ENCODE data around the gene TNFRSF4. TPM values are rescaled to one million over a fixed set of nuclear protein-coding genes. Genes with fewer than 3 reads are reported as not detected.
A peak's percentile ranks its signal among the peaks of the same experiment; 100 is the strongest.

The TNFRSF4 gene
- total RNA-seq, 1 experiment from 2014 or later, result not detected

DNA sequence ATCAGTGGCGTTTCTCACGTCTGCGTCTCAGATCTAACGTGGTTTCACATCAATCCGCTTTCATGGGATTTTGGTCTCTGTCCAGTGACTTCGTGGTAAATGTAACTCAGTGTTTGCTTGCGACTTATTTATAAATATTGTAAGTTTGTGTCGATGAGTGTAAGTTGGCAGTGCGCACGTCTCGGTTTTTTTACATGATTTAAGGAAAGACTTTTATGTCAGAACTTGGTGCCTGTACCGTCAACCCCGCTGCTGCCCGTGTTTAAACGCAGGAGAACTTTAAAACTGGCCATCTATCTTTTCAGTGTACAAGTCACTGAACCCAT lies 19.6 kb upstream of the TNFRSF4 start:
- no peak for DNase-seq (ENCODE audit: low spot score)

DNA sequence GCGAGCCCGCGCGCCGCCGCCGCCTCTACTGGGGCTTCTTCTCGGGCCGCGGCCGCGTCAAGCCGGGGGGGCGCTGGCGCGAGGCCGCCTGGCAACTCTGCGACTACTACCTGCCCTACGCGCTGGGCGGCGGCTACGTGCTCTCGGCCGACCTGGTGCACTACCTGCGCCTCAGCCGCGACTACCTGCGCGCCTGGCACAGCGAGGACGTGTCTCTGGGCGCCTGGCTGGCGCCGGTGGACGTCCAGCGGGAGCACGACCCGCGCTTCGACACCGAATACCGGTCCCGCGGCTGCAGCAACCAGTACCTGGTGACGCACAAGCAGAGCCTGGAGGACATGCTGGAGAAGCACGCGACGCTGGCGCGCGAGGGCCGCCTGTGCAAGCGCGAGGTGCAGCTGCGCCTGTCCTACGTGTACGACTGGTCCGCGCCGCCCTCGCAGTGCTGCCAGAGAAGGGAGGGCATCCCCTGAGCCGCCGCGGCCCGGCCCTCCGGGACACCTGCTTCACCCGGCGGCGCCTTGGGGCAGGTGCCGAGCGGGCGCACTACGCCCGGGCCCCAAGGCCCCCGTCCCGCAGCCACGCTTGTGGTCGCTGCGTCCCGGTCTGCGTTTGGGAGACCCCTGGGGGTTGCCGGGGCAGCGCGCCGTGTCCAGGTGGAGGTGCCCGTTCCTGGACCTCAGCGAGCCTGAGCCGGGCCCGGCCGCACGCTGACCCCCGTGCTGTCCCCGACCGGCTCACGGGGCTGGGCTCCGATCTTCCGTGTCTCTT lies 19.0 kb upstream of the TNFRSF4 start:
- DNase-seq (ENCODE audit: low spot score), result no peak

DNA sequence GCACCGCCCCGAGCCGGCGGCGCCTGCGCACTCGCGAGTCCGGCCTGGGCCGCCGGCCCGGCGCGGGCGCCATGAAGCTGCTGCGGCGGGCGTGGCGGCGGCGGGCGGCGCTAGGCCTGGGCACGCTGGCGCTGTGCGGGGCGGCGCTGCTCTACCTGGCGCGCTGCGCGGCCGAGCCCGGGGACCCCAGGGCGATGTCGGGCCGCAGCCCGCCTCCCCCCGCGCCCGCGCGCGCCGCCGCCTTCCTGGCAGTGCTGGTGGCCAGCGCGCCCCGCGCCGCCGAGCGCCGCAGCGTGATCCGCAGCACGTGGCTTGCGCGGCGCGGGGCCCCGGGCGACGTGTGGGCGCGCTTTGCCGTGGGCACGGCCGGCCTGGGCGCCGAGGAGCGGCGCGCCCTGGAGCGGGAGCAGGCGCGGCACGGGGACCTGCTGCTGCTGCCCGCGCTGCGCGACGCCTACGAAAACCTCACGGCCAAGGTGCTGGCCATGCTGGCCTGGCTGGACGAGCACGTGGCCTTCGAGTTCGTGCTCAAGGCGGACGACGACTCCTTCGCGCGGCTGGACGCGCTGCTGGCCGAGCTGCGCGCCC lies 18.3 kb upstream of the TNFRSF4 start, which contains the start of gene B3GALT6:
TSS of gene B3GALT6 (plus strand) at position 30 of the 588 bp plus-strand sequence. CDS start at position 72, 42 bp downstream.
- DNase-seq (ENCODE audit: low spot score), result no peak

DNA sequence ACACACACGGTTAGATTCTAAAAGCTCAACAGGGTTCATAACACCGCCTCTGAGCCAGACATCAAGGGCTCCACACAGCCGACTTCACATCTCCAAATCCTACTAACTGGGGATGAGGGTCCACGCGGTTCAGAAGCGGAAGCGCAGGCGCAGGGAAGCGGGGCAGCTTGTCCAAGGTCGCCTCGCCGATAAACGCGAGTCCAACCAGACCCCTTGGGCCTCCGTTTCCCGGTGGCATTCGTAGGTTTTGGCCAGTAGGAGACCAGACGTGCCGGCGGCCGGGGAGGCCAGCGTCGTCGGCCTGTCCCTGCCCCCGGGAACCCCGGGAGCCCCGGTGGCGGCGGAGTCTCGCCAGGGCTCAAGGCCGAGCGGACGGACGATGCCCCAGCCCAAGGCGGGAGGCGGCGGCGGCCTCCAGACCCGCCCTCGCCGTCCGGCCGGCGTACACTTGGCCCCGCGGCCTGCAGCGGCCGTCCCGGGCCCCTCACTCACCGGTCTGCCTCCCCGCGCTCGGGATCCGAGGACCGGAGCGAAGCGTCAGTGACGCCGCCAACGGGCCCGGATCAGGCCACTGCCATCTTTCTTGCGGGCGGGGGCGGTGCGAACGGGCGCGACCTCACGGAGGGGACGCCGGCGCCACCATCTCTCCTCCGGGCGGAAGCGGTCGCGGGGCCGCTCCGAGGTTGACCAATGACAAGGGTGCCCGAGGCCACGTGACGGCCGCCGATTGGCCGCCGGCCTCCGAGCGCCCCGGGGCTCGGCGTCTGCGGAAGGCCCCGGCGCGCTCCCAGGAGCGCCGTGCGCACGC lies 17.7 kb upstream of the TNFRSF4 start, which contains the start of gene SDF4:
TSS of gene SDF4 (minus strand) at position 602 of the 808 bp plus-strand sequence. CDS start 3,229 bp downstream, outside the sequence.
- peak; percentile 75 for DNase-seq (ENCODE audit: low spot score)

DNA sequence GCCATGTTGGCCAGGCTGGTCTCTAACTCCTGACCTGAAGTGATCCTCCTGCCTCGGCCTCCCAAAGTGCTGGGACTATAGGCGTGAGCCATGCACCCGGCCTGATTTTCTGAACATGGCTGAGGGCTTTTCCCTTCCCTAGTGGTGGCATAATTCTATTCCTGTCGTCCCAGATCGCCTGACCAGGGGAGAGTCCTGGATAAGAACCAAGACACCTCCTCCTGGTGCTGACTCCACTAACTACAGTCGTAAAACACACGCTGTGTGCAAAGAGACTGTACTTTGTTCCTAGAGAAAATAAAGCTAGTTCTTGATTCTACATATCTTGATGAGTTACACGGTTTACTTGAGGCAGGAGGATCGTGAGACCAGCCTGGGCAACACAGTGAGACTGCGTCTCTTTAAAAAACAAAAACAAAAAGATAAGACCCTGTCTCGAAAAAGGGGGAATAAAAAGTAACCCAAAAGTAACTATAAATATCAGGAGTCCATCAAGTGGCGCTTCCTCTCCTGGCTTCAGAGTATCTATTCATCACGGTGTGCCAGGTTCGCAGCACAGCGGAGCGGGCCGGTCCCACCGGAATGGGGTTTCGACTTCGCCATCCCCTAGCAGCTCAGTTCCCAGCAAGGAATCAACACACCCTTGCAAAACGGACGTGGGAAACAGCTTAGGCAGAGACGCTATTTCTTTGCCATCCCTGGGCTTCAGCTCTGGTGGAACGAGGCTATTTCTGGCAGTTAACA lies 16.9 kb upstream of the TNFRSF4 start:
- DNase-seq (ENCODE audit: low spot score), result peak; percentile 56

DNA sequence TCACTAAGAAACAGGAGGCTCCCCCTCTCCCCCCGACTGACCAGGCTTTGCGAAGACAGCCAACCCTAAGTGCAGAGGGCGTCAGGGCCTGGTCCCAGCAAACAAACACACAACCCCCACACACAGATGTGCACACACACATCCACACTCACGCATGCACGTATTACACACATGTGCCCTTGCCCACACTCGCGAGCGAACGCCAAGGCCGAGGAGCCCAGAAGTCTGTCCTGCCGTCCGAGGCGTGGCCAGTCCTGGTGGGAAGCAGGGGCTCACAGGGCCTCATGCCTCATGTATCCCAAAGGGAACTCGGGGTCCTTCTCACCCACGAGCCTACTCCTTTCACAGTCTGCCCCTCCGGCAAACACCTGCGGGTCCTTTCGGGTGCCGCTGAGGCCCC lies 15.8 kb upstream of the TNFRSF4 start:
- no peak for DNase-seq (ENCODE audit: low spot score)

DNA sequence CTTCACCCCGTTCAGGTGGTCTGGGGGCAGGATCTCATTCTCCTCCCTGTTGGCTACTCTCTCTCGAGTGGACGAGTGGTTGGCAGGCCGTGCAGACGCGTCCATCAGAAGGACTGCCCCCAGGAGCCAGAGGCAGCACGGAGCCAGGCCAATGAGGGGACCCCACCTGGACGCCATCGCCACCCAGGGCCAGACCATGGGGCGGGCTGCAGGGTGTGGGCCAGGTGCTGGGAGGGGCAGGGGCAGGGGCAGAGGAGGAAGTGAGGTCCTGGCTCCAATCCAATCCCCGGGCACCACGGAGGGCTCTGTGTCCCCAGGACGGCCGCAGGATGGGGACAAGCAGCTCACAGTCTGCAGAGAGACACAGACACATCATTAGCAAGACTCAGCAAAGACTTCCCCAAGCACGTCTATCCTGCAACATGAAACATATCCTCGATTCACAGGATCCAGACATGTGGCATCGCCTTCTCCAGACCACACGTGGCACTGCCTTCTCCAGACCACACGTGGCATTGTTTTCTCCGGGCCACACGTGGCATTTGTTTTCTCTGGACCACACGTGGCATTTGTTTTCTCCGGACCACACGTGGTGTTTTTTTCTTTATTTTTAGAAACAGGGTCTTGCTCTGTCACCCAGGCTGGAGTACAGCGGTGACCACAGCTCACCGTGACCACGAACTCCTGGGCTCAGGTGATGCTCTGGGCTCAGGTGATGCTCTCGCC lies 14.8 kb upstream of the TNFRSF4 start:
- DNase-seq (ENCODE audit: low spot score), result no peak

DNA sequence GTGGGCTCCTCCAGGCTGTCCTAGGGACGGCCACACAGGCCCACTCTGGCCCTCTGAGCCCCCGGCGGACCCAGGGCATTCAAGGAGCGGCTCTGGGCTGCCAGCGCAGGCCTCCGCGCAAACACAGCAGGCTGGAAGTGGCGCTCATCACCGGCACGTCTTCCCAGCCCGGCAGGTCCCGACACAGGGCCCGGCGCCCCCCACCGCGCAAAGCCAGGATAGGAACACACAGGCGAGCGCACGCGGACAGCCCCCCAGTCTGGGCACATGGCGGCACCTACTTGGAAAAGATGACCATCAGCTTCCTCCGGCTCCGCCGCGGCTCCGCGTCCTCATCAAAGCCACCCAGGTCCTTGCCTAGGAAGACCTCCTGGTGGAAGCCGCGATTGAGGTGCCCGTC lies 14.2 kb upstream of the TNFRSF4 start:
- no peak for DNase-seq (ENCODE audit: low spot score)

DNA sequence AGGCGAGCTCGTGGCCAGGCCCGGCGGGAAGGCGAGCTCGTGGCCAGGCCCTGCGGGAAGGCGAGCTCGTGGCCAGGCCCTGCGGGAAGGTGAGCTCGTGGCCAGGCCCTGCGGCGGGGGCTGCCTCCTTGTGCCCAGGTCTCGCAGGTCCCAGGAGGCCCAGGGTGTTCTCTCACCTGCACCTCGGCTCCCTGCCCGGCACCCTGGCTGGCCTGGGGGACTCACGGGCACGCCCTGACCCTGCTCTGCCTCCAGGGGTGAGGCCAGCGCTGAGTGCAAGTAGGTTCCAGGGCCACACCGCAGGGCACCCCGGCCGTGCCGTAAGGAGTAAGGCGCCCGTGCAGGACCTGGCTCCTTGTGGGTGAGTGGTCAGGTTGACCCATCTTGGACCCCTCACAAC lies 13.4 kb upstream of the TNFRSF4 start:
- no peak for DNase-seq (ENCODE audit: low spot score)

DNA sequence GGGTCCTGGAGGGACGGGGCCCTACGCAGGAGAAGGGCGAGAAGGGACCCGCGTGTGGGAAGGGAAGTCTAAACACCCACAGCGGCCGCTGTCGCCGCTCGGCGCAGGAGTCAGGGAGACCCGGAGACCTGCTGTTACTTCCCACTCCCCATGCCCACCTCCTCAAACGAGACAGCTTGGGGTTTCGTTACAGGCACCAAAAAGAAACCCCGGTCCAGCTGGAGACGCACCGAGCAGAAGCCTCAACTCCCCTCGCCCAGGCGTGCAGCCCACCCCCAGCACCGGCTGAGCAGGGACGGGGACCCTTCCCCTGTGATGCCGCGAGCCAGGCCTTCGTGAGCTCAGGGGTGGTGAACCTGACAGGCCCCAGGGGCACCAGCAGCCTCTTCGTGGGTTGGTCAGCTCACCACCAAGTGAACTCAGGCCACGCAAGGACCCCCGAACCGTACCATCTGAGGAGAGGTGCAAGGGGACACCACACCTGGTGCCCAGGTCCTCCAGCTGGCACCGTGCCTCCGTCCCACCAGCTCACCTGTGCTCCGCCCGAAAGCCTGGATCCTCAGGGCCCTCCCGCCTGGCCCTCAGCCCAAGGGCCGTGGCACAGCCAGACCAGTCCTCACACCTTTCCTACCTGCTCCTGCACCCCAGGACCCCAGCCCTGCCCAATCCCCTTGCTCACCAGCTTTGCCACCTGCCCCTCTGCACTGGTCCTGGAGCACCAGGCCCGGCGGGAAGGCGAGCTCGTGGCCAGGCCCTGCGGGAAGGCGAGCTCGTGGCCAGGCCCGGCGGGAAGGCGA lies 12.8 kb upstream of the TNFRSF4 start:
- no peak for DNase-seq (ENCODE audit: low spot score)

DNA sequence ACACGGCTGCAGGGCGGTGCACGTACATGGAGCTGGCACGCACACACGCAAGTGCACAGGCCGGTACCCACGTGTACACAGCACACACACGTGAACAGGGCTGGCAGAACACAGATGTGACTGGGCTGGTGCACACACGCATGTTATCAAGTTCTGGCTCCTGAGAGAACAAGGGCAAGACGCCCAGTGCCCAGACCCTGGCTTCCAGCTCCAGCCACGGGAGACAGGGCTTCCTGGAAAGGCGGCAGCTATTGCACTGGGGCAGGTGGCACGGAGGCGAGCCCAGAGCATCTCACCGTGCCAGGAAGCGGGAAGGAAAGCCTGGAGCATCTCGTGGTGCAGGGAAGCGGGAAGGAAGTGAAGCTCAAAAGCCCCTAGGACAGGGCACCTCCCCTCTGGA lies 12.0 kb upstream of the TNFRSF4 start:
- DNase-seq (ENCODE audit: low spot score), result no peak

DNA sequence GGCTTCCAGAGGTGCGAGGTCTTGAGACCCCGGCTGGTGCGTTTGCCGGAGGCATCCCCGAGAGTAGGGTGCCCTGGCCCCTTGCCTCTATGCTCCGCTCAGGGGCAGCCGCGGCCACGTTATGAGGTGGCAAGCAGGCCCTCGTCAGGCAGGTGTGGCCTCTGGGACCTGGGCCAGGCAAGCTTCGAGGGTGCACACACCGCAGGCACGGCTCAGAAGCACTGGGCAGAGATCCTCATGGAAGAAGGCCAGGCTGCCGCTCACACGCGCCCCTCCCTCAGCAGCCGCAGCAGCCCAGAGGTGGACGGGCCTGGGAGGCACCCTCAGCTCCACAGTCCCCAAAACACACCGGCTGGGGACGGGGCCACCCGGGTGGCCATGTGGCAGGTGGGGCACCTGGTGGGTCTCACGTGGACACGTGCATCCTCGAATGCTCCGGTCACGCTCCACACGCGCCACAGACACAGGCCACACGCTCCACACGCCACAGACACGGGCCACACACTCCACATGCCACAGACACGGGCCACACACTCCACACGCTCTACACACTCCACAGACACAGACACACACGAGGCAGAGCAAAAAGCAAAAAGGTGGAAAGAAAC lies 11.4 kb upstream of the TNFRSF4 start:
- no peak for DNase-seq (ENCODE audit: low spot score)

DNA sequence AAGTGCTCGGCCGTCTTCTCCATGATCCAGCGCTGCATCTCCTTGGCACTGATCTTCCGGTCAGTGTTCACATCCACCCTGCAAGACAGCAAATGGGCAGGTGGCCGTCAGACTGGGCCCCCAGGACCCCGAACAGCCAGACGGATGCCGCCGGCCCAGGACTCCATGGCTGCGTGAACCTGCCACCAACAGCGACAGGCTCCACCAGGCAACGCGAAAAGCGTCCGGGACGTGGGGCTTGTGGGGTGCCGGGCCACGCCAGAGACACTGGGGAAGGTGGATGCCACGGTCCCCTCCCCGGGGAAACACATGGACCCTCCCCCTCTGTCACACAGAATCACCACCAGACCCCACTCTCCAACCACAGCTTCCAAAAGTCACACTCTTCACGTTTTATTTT lies 9.9 kb upstream of the TNFRSF4 start:
- no peak for DNase-seq (ENCODE audit: low spot score)

DNA sequence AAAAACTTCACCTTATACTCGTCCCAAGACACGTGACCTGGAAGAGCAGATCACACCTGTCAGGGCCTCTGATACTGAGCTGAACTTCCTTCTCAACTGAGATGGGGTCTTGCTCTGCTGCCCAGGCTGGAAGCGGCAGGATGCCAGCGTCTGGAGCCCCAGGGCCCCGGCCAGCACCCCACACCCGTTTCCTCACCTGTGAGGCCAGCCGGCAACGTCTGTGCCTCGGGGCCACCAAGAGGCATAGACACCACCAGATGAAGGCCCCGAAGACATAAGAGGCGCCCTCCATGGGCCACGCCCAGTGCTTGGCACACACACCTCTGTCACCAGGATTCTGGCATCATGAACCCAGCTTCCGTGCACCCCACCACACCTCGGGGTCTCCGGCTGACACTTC lies 9.4 kb upstream of the TNFRSF4 start:
- DNase-seq (ENCODE audit: low spot score), result no peak

DNA sequence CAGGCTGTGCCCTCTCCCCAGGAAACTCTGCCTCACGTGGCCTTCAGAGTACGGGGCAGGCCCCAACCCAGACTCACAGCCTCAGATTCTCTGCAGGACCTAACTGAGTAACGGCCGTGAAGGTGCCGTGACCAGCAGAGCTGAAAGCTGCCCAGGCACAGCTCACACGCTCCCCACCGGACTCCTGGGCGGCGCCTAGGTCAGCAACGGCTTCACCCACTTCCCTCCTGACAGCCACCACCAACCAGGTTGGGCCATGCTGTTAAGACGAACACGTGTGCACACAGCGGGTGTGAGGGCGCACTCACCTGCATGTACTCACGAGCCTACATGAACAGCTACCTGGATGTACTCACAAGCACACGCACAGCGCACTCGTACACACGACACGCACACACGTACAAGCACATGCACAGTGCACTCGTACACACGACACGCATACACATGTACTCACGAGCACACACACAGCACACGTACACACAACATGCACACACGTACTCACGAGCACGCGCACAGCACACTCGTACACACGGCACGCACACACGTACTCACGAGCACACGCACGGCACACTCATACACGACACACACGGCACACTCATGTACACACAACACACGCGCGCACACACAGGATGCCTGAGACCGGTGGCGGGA lies 8.7 kb upstream of the TNFRSF4 start:
- DNase-seq (ENCODE audit: low spot score), result no peak

DNA sequence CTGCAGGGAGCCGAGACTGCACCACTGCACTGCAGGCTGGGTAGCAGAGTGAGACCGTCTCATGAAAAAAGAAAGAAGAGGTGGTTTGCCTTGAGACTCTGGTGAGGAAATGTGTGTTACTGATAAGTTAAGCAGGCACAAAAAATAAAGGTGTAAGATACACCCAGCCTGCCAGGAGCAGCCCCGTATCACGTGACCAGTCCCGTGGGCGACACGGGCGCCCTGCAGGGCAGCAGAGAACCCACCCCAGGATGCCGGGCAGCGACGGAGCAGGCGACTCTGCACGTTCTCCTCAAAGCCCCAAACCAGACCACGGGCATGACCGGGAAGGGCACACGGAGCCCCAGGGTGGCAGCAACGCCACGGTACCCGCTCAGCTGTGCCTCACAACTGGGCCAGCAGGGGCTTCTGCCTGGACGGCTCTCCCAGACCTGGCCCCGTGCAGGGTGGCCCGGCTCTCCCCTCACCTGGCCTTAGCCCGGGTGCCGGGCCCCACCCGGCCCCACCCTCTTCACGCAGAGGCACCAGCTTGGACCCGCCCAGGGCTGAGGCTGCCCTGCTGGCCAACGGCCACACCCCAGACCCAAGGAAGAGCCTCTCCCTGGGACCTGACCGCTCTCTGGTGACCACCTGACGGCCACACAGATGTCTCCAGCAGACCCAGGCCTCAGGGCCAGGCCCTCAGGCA lies 8.1 kb upstream of the TNFRSF4 start:
- DNase-seq (ENCODE audit: low spot score), result no peak

DNA sequence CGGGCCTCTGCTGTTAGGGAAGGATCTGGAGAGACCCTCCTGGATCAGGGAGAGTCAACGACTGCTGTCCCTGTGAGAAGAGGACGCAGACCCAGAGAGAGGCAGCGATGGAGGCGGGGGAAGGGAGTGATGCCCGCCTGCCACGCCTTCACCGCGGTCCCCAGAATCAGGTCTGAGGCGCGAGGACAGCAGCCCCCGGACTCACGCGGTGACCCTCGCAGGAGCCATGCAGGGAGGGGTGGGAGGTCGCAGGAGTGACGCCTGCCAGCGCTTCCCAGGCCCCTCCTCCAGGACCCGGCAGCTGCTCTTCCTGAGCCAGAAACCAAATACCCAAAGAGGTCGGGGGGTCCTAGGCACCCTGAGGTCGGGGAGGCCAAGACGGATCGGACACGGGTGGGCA lies 6.2 kb upstream of the TNFRSF4 start:
- DNase-seq (ENCODE audit: low spot score), result no peak

DNA sequence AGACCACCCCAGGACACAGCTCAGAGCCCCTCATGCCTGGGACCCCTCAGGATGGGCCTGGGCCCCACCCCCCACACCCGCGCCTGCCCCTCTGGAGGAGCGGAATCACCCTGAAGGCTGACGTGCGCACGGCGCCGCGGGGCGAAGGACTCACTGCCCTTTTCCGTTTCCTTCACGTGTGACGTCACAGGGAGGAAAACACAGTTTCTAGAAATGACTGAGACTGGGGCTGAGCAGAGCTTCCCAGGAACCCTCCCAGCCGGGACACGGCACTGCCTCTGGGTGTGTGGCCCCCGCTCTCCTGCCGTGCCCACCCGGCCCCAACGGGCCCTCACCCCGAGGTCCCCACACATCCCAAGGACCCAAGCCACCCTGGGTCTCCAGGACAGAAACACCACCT lies 5.4 kb upstream of the TNFRSF4 start:
- DNase-seq (ENCODE audit: low spot score), result no peak
